NK-92 (cell line): ENCODE measurements around the gene TTC16.
"Not testable (repeated sequence)": the region's sequence is repeated elsewhere in the genome, so short reads cannot be mapped to it uniquely, and the experiment has no call there.

Experiments
- DNase-seq: peaks from one replicate; lab custom pipeline; 2025; ENCODE audit not compliant: unreplicated experiment; lab: John Stamatoyannopoulos, UW

Gene TTC16

GRCh38 chr9:127738666-127739065 lies 22.8 kb downstream of the TTC16 start:
- DNase-seq = no peak

GRCh38 chr9:127739614-127740330 lies 23.9 kb downstream of the TTC16 start:
- no peak for DNase-seq

GRCh38 chr9:127741831-127742434 lies 26.1 kb downstream of the TTC16 start:
- DNase-seq = no peak

- DNase-seq = no peak
Observed at GRCh38 chr9:127742435-127743088, 26.7 kb downstream of the TTC16 start.

- no peak for DNase-seq
Observed at GRCh38 chr9:127744398-127745110, 28.7 kb downstream of the TTC16 start.

- DNase-seq = no peak
Observed at GRCh38 chr9:127746959-127747569, 31.2 kb downstream of the TTC16 start.

GRCh38 chr9:127749090-127749787 lies 33.4 kb downstream of the TTC16 start:
- no peak for DNase-seq

- DNase-seq = no peak
Observed at GRCh38 chr9:127751269-127752054, 35.6 kb downstream of the TTC16 start.

- no peak for DNase-seq
Observed at GRCh38 chr9:127753148-127753547, 37.3 kb downstream of the TTC16 start.

GRCh38 chr9:127753622-127754021 lies 37.7 kb downstream of the TTC16 start:
- DNase-seq = no peak

- DNase-seq = no peak
Observed at GRCh38 chr9:127754099-127755060, 38.5 kb downstream of the TTC16 start.

- DNase-seq = no peak
Observed at GRCh38 chr9:127755061-127756060, 39.5 kb downstream of the TTC16 start.

- DNase-seq = no peak
Observed at GRCh38 chr9:127756233-127756632, 40.4 kb downstream of the TTC16 start.

GRCh38 chr9:127756776-127757175 lies 40.9 kb downstream of the TTC16 start:
- not testable (repeated sequence) for DNase-seq

- no peak for DNase-seq
Observed at GRCh38 chr9:127758843-127759242, 43.0 kb downstream of the TTC16 start.

GRCh38 chr9:127761061-127761460 lies 45.2 kb downstream of the TTC16 start:
- DNase-seq = no peak

GRCh38 chr9:127761491-127761956 lies 45.6 kb downstream of the TTC16 start:
- no peak for DNase-seq
